GM21737 (cell line): ENCODE results near the gene NTM.

Experiments
- ATAC-seq: cut with Tn5 transposase; IDR thresholded peaks from one replicate; pipeline ENCODE4 v1.9.1; 2021; ENCODE audit warnings: mild to moderate bottlenecking, moderate library complexity; ENCODE audit not compliant: unreplicated experiment

The NTM gene

DNA sequence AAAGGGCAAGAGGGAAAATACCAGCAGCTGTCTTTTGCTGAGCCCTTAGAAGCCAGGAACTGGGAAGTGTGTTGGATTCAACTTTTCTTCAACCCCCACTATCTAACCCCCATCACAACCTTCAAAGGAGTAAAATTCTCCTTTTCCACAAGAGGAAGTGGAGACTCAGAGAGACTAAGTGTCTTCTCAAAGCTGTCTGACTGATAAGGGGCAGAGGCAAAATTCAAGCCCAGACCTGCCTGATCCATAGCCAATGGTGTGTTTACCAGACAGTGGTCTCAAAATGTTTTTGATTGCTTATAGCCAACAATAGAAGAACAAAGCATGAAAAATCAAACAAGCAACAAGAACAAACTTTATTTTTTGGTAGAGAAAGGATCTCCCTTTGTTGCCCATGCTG, 707.0 kb downstream of the NTM start:
- ATAC-seq = no peak

DNA sequence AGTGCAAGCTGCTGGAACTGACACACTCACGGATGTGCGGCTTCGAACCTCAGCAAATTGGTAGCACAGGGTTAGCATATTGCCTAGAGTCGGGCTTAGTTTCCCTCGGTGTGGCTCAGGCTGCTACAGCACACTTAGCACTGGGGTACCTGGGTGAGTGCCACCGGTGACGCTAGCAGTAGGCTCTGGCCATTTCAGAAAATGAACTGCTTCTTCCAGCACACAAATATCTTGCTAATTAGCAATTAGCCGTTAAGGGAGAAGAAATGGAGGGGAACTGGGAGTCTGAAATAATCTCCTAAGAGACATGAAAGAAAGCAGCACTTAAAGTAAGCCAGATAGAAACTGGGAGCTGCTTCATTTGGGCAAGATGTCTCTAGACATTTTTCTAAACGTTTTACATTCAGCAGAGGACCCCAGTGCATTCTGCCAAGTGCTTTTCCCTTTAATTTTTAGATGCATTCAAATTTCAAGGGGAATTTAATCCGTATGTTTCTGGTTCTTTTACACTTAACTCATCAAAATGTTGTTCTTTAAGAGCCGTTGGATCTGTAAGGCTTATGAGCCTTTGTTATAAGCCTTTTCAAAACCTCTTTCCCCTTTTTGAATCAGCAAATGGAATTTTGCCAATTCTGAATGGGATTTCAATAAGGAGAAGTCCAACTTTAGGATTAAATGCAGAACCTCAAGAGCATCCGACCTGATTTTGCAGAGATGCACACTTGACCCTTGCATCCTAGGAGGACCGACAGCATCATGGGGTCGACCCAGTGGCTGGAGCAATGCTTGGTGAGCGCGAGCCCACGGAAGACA, 708.1 kb downstream of the NTM start:
- ATAC-seq = no peak

DNA sequence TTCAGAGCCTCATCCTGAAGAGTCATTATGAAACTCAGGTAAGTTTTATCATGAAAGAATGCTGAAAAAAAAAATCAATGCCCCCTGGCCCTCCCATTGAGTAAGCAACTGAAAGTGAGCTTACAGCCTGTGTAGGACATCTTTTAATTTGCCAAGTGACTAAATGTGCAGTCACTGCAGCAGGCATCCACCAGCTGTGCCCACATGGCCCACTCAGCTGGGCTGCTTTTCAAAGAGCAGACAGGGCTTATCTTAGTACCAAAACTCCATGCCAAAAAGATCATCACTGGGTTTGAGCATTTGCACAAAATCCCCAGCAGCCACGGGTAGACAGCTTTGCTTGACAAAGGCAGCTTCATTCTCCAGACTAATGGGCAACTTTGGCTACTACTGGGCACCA, 709.7 kb downstream of the NTM start:
- no peak for ATAC-seq

DNA sequence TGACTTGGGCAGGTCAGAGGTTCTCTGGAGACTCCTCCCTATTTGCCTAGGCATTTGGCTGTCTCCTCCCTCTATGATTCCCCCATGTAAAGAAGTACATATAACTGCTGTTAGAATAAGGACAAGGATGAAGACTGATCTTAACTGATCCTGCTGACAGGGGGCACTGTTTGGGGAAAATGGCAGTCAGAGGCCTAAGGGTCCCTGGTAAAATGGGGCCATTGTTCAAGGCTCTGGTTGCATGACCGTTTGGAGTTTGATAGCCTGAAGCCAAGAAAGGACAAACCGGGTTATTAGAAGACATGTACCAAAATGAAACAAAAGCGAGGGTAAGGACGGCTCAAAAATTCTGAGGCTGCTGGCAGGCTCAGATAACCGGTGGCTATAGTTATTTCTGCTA, 712.2 kb downstream of the NTM start:
- ATAC-seq = no peak

DNA sequence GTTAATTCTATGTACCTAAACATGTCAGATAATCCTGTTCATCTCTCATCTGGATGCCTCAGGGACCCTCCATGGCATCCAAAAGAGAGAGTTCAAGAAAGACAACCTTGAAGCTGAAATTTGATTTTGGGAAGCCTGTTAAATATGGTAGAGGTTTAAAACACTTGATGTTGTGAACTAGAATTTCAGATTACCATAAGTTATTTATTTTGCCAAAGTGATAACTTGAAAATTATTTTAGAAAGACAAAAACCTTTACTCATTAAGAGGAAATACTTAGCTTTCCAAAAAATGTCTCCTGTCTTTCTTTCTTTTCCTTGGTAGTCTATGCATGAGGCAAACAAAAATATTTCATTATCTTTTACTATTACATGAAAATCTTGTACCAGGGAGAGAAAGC, 714.0 kb downstream of the NTM start:
- ATAC-seq = no peak

DNA sequence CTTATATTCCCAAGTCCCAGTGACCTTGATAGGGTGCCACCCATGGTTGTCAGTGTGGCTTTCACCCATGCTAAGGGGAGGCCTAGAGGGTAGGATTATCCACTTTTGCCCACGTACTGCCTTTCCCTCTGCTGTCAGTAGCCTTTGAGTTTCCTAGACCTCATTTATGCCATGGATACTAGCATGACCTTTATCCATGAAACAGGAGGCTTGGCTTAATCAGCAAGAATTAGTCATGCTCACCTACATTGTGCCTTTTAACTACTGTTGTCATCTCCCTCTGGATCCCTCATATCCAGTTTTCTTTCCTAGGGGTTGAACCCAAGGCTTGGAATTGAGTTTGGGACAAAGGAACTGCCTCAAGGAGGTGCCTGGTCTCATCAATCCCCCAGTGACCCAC, 716.7 kb downstream of the NTM start:
- ATAC-seq = no peak

DNA sequence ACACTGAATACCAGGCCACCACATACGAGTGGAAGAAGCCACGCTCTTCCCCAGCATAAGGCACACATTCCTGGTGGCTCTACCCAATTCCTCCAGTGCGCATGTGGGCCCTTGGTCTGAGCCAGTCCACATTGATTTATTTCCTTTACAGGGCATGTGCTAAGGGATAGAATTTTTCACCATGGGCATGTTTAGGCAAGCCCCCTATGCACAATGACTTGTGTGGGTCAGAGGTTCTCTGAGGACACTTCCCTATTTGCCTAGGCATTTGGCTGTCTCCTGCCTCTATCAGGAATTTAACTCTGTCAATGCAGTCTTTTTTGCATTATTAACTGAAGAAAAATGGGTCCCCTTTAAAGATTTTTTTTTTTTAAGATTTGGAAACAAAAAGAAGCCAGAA, 718.1 kb downstream of the NTM start:
- no peak for ATAC-seq

DNA sequence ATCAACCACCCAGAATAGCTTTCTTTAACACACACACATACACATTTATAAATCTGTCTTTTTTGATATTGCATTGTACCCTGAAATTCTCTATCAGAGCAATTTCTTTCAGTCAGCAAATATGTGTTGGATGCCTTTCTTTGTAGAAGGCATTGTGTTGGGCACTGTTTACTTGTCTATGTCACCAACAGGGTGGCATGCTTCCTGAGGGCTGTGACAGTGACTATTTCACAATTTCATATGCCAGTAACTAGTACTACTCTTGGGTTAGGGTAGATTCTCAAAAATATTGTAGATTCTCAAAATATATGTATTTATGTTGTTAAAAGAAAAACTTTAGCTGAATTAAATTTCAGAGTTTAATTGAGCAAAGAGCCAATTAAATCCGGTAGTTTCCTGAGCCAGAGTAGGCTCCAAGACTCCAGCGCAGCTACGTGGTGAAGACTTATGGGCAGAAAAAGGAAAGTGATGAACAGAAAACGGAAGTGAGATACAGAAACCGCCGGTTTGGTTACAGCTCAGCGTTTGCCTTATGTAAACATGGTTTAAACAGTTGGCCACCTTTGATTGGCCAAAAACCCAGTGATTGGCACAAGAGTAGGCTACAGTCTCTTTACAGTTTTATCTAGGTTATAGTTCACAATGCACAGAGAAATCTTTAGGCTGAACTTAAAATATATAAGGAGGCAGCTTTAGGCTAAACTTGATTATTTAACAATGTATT, 723.3 kb downstream of the NTM start:
- no peak for ATAC-seq

DNA sequence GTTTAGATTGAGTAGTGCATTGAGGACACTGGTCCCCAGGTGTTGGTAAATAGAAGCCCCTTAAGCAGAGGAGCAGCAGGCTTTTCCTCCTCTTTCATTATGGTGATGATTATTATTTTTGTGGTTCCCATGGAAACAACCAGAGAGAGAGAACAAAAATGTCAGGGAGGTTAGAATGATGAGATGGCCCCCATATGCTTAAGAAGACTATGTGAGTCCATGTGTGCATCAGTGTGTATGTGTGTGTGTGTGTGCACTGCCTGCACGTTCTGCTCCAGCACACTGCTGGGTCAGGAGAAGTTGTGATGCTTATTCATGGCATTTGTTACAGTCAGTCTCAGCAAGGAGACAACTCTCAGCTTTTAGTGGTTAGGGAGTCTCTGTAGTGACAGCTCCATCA, 724.2 kb downstream of the NTM start:
- ATAC-seq = no peak

DNA sequence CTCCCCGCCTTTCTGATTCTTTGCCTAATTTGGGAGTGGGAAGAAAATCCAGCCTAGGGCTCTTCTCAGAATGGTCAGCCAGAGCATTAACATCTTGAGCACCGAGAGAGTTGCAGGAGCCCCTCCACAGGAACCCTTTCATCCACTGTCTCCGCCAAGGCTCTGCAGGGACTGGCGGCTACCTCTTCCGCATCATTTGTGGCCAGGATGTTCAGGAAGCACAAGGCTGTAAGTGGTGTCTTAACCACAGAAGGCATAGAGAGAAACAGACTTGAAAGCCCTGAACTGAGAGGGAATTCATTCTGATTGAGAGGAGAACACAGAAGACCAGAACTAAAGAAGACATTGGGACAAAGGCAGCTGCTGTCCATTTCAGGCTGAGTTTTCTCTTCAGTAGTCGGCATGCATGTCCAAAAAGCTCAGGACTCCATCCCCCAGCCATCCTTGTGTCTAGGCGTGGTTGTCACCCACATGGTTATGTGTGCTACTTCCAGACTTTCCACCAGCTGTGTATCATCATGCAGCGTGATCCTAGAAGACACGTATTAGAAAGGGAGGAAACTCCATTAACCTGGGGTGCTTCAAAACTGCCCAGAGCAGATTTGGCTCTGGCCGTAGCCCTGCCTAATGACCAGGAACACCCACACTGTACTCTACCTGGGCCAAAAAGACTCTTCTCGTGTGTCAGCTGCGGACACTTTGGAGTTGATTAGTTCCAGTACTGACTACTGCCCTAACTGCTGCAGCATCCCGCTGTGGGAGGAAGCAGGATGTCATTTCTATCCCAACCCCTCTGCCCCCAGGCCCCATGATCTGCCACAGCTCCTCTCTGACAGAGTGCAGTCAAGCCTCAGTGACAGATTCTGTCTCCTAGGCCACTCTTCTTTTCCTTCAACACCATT, 725.1 kb downstream of the NTM start:
- no peak for ATAC-seq

DNA sequence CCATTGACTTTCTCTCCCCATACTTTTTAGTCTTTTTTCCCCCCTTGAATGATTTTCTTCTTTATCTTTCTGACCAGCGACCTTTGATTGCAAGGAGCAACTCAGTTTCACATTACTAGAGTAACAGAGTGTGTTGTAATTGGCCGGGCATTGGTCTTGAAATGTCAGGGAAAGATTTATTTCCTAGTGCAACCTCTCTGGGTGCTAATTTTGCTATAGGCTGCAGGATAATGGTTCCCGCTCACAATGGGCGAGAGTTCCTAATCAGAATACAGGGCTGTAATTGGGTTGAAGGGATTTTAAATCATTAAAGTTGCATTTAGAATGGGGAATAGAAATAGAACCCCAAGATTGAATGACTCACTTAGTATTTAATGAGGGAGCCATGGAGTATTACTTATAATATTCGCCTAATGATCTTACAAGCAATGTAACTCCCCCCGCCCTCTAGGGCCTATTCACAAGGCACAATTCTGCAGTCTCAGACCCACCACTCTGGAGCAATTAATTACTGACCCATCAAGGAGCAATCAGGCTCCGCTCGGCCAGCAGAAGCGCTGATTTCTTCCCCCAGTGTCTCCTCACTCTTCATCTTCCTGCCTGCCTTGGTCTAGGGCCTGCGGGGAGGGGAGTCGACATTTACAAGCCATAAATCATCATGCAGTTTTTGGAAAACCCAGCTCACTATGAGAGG, 725.9 kb downstream of the NTM start:
- no peak for ATAC-seq

DNA sequence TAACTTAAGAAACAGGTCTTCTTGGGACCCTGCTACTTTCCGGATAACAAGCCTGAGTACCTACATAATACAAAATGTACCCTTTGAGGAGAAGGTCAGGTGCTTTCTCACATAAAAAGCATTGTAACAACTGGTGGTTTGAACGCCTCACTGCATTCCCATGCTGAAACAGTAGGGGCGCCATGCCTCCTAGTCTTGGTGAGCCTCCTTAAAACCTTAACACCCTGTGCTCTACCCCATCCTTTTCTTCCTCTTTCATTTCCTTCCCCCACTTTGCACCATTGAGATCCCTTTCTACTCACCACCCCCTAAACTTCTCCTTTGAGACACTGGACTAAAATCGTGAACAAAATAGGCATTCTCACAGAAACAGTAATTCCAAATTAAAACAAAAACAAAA, 729.3 kb downstream of the NTM start:
- ATAC-seq = no peak

DNA sequence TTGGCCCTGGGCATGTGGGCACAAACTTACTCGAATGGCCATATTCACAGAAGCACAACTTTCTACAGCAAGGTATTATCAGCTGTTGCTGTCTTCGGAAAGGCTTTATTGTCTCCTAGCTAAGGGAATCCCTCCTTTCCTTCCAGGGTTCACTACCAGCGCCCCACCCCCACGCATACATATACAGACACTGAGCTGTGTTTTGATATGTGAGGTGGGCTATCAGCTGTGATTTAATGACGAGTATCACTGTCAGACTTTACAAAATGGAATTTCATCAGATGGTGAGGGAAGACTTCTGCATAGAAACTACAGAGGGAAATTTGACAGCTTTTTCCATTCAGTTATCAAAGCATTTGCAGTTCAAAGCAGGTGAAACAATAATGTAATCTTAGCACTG, 730.2 kb downstream of the NTM start:
- ATAC-seq = no peak

DNA sequence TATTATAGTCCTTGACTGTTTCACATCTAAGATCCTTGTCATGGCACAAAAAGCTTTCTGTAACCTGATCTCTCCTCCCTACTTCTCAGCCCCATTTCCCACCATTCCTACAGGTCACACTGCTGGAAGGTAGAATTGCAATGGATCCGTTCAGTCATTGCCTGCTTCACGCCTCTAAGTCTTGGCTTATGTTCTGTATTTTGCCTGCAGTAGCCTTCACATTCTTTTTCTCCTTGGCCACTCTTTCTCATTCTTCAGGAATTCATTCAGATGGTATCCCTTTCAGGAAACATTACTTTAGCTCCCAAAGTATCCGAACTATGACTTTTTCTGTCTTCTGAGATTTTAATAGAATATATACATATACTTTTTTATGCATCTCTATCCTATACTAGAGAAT, 731.5 kb downstream of the NTM start:
- no peak for ATAC-seq

DNA sequence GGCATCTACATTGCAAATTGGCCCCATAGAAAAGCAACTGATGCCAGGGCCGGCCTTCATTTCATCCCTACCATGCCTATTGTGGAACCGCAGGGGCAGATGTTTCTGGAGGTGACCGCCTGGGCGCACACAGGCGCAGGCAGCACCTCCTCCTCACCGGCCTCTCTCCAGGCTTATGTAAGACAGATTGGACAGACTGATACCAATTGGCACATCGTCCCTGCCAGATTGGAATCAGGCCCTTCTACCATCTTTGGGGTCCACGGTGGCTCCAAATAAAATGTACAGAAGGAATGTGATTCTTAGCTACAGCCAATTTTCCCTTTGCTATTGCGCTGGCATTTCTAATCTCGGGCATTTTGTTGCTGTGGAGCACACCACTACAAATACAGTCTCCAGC, 732.6 kb downstream of the NTM start:
- ATAC-seq = no peak

DNA sequence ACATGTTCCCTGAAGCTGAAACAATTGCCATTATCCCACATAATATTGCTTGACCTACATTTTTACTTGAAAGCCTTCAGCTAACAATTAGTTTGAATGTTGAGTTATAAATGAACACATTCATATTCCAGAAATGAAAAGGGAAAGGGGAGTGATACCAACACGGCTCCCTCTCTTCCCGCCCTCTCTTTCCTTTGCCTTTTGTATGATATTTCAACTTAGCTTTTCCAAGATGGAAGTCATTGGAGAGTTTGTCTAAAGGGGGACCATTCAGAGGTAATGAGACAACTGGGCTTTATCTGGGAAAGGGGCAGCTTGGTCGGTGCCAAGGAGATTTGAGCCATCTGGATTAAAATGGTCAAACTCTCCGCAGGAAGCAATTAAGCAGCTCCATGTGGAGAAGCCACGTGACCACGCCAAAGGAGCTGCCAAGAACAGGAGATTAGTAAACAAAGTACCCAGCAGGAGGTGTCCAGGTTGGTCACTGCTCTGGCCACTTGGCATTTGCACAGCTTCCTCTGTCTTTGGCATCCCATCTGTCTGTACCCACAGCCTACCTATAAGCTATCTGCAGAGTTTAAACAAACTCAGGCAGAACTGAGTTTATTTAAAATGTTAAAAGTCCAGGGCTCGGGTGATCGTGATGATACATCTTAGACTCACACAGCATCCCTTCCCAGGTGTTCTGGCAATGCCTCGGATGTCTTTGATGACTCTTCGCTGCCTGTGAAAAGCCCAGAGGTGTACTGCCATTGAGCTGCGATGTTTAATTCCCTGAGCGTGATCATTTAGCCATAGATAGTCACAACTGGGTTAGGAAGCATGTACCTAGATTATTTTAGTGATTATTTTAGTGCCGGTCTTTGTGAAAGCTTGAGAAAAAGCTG, 735.9 kb downstream of the NTM start:
- no peak for ATAC-seq

DNA sequence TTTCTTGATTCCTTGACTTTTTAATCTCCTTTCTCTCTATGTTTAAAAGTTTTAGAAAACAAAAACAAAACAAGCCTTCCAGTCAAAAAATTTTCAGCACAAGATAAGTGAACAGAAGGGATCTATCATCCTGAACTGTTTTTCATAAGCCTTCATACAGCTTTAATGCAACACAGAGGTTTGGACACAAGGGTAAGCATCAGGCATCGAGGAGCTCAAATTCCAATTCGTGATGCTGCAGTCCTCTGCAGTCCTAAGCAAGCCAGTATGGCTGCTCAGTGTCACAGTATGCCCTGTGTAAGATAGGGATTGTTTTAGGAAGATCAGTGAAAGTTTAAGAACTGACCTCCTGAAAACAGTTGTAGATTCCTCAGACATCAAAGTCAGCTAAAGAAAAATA, 740.9 kb downstream of the NTM start:
- no peak for ATAC-seq

DNA sequence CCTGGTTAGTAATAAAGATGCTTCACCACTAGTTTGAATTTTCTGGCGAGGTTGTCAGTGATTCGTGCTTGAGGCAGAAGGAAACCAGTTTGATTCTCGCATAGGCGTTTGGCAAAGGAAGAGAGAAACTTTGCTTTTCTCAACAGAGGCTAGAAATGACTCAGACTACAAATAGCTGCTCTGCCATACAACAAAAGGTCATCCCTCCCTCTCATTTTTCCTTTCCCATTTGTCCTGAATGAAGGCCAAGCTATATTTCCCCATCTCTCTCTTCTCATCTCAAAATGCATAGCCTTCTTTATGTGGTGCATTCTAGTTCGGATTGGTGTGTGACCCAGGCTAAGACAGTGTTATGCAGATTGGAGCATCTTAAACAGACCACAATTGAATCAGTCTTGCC, 741.4 kb downstream of the NTM start:
- no peak for ATAC-seq

DNA sequence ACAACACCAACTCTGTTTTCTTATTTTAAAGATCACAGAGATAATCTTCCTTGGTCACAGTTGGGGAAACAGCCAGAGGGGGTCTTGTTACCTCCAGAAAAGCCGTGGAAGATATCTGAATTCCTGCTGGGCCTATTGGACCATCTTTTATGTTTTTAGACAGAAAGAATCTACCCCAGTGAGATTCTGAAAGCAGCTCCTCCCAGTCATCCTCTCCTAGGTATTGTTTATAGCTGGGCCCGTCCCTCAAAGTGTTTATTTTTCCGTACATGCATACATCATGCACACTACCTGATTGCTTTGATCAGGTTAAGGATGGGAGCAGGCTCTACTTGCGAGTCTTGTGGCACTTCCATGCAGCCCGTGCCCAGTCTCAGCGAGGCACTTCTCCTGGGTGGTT, 742.4 kb downstream of the NTM start:
- ATAC-seq = no peak

DNA sequence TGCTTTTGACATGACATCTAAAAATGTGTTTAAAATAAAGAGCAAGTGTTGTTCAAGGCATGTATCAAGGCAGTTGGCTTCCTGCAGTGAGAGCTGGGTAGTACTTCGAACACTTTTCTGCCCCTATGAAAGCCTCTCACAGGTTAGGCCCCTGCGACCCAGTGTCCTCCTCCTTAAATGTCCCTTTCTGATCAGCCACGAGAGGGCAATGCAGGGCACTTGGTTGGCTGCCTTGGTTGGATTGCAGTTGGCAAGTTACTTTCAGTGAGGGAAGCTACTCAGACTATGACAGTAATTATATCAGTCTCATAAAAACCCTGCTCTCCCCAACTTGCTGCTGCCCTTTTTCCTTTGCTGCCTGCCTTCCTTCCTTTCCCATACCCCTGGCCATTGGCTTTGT, 743.8 kb downstream of the NTM start:
- ATAC-seq = no peak
